ENCODE data around the gene EYA2. TPM values are rescaled to one million over a fixed set of nuclear protein-coding genes. Genes with fewer than 3 reads are reported as not detected.

EYA2 gene
- total RNA-seq, 2 experiments from 2014 or later = not detected

DNA sequence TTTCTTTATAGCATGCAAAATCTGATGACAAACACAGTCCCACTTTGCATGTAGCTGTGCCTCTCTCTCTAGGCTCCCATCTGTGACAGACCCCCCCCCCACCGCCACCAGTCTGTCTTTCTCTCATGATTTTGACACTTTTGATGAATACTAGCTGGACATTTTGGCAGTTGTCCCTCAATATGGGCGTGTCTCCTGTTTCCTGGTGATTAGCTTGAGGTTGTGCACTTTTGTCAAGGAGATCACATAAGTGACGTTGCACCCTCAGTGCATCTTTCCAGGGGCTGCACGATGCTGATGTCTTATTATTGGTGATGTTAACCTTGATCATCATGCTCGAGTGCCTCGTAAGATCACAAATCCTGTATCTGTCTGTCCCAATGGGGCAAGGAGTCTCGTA is 155.1 kb downstream of the EYA2 start:
- H3K27me3 Mint-ChIP-seq = peaks cover 11% of the 10 kb centered on the region

GRCh38 chr20:47050996-47051395 is 156.4 kb downstream of the EYA2 start:
- DNase-seq = no peak
- Mint-ChIP-seq H3K27me3 (peaks cover 14% of the 10 kb centered on the region), H3K9me3 (peaks cover 1% of the 10 kb centered on the region), H3K27ac (no peak overlapping the region), H3K4me3 (no peak overlapping the region), H3K36me3 (no peaks in the 10 kb centered on the region), H3K4me1 (no peaks in the 10 kb centered on the region)

More for the DNA sequence above, 155.1 kb downstream of the EYA2 start:
- H3K36me3 Mint-ChIP-seq = no peaks in the 10 kb centered on the region
- no peak overlapping the region for H3K4me3 Mint-ChIP-seq
- no peak overlapping the region for H3K27ac Mint-ChIP-seq
- peaks cover 5% of the 10 kb centered on the region for H3K9me3 Mint-ChIP-seq
- H3K4me1 Mint-ChIP-seq = no peaks in the 10 kb centered on the region
- no peak for DNase-seq

DNA sequence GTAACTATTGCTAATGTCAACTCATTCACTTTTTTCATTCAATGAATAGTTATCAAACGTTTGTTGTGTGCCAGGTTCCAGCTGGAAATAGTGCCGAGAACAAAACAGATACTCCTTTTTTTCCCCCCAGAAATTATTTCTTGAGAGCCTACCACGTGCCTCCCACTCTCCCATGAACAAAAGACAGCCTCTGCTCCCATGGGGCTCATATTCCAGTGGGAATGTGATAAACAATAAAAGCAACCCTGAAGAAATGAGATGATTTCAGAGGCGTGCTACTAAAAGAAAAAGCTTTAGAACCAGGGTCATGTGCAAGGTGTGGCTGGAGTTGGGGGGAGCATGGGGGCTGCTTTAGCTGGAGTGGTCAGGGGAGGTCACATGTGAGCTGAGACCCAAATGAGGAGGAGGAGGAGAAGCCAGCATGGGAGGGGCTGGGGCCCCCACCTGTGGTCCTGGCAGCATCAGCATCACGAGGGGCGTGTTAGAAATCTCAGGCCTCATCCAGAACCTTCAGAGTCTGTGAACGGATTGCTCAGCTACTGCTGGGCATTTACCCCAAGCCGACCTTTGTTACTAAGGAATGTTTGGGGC is 157.4 kb downstream of the EYA2 start:
- DNase-seq = no peak
- Mint-ChIP-seq H3K4me1 (no peaks in the 10 kb centered on the region), H3K27me3 (peaks cover 18% of the 10 kb centered on the region), H3K4me3 (no peak overlapping the region), H3K27ac (no peak overlapping the region), H3K36me3 (no peaks in the 10 kb centered on the region), H3K9me3 (peaks cover 1% of the 10 kb centered on the region)

GRCh38 chr20:47054506-47054905 is 159.9 kb downstream of the EYA2 start:
- H3K36me3 Mint-ChIP-seq = no peaks in the 10 kb centered on the region
- H3K27me3 Mint-ChIP-seq = peaks cover 33% of the 10 kb centered on the region
- H3K27ac Mint-ChIP-seq = no peak overlapping the region
- H3K4me3 Mint-ChIP-seq = no peak overlapping the region
- peaks cover 1% of the 10 kb centered on the region for H3K9me3 Mint-ChIP-seq
- no peak for DNase-seq
- no peaks in the 10 kb centered on the region for H3K4me1 Mint-ChIP-seq

DNA sequence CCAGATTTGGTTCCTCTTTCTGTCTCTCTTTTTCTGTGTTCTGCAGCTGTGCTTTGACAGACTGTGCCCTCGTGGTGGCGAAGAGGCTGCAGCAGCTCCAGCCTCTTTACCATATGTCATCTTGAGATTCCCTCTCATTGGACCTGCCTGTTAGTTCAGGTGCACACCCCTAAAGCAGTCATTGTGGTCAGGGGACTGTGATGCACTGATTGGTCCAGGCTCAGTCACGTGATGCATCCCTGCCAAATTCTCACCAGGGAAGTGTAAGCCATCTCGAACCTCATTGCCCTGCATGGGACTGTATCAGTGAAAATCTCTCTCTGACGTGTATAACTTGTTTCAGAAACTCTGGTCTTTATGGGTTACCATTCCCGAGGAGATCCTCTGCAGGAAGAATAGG is 160.3 kb downstream of the EYA2 start:
- H3K36me3 Mint-ChIP-seq = no peaks in the 10 kb centered on the region
- H3K27me3 Mint-ChIP-seq = peaks cover 33% of the 10 kb centered on the region

GRCh38 chr20:47055699-47056369 is 161.2 kb downstream of the EYA2 start:
- Mint-ChIP-seq H3K4me3 (no peak overlapping the region), H3K27me3 (peaks cover 26% of the 10 kb centered on the region), H3K9me3 (peaks cover 1% of the 10 kb centered on the region), H3K27ac (no peak overlapping the region), H3K4me1 (no peaks in the 10 kb centered on the region), H3K36me3 (no peaks in the 10 kb centered on the region)
- no peak for DNase-seq

More for the DNA sequence above, 160.3 kb downstream of the EYA2 start:
- Mint-ChIP-seq H3K9me3 (peaks cover 1% of the 10 kb centered on the region), H3K4me3 (no peak overlapping the region), H3K4me1 (no peaks in the 10 kb centered on the region), H3K27ac (no peak overlapping the region)
- no peak for DNase-seq

- no peak overlapping the region for H3K27ac Mint-ChIP-seq
- no peak for DNase-seq
- H3K27me3 Mint-ChIP-seq = peaks cover 27% of the 10 kb centered on the region
- H3K4me1 Mint-ChIP-seq = no peaks in the 10 kb centered on the region
- H3K9me3 Mint-ChIP-seq = peaks cover 1% of the 10 kb centered on the region
- no peak overlapping the region for H3K4me3 Mint-ChIP-seq
- H3K36me3 Mint-ChIP-seq = no peaks in the 10 kb centered on the region
These were observed 163.0 kb downstream of the EYA2 start for GRCh38 chr20:47057661-47058060.

DNA sequence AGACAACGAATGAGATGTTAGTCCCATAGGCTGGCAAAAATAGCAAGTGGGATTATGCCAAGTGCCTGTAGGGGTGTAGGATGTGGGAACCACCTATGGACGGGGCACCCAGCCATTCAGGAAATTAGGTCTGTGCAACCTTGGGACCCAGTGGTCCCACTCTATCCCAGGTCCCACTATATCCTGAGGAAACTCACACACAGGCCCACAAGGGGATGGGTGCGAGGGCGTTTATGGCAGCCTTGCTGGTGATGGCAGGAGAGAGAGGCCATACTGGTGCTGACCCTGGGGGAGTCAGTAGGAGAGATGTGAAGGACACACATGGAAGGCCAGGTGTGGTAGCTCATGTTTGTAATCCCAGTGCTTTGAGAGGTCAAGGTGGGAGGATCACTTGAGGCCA is 163.6 kb downstream of the EYA2 start:
- H3K27me3 Mint-ChIP-seq = peaks cover 32% of the 10 kb centered on the region
- H3K4me3 Mint-ChIP-seq = no peak overlapping the region

DNA sequence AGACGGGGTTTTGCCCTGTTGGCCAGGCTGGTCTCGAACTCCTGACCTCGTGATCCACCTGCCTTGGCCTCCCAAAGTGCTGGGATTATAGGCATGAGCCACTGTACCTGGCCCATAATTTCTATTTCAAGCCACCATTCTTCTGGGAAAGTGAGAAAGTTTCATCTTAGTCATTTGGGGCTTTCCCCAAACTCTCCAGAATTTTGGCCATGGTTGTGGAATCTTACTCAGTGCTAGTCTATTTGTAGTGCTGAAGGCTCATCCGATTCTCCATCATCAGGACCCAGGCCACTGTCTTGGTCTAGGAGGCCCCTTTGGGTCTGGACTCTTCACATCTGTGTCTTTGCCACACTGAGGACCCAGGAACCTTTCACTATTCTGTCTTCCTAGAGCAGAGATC is 164.9 kb downstream of the EYA2 start:
- Mint-ChIP-seq H3K36me3 (no peaks in the 10 kb centered on the region), H3K27ac (no peak overlapping the region), H3K9me3 (peaks cover 1% of the 10 kb centered on the region), H3K4me1 (no peaks in the 10 kb centered on the region), H3K27me3 (peaks cover 32% of the 10 kb centered on the region), H3K4me3 (no peak overlapping the region)
- DNase-seq = no peak

More for the DNA sequence above, 163.6 kb downstream of the EYA2 start:
- H3K27ac Mint-ChIP-seq = no peak overlapping the region
- no peaks in the 10 kb centered on the region for H3K4me1 Mint-ChIP-seq
- H3K9me3 Mint-ChIP-seq = peaks cover 1% of the 10 kb centered on the region
- DNase-seq = no peak
- no peaks in the 10 kb centered on the region for H3K36me3 Mint-ChIP-seq

GRCh38 chr20:47061549-47061948 is 166.9 kb downstream of the EYA2 start:
- H3K27ac Mint-ChIP-seq = no peak overlapping the region

DNA sequence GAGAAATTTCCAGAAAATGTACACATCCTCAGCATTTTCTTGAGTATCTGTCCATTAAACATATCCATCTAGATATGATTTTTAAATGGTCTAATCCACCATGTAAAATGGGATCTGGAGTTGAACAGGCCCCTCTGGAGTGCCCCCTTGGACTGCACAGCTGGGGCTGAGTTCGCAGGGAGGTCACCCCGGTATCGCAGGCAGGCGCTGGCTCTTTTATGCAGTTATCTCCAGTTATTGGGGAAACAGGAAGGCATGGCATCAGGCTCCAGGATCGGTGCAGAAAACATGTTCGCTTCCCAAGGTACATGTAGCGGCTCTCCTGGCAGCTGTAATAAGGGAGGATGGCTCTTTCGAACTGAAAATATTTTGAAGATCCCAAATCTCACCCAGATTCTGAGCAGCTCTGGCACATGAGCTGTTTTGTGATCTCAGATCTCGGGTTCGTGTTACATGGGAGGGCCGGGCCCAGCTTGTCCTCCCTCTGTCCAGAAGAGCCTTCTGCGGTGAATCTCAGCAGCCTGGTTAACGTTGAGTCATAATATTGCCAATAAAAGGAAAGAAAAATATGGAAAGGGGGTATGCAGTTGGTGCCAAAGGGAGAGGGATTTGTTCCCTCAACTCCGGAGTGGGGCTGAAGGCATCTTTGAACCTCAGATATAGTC is 167.7 kb downstream of the EYA2 start:
- no peaks in the 10 kb centered on the region for H3K4me1 Mint-ChIP-seq
- no peaks in the 10 kb centered on the region for H3K36me3 Mint-ChIP-seq
- H3K27me3 Mint-ChIP-seq = peaks cover 36% of the 10 kb centered on the region
- no peak for DNase-seq
- no peak overlapping the region for H3K4me3 Mint-ChIP-seq
- peaks cover 9% of the 10 kb centered on the region for H3K9me3 Mint-ChIP-seq
- no peak overlapping the region for H3K27ac Mint-ChIP-seq

More at GRCh38 chr20:47061549-47061948, 166.9 kb downstream of the EYA2 start:
- no peaks in the 10 kb centered on the region for H3K36me3 Mint-ChIP-seq
- H3K27me3 Mint-ChIP-seq = peaks cover 31% of the 10 kb centered on the region
- no peak overlapping the region for H3K4me3 Mint-ChIP-seq
- H3K4me1 Mint-ChIP-seq = no peaks in the 10 kb centered on the region
- H3K9me3 Mint-ChIP-seq = peaks cover 2% of the 10 kb centered on the region
- DNase-seq = no peak

DNA sequence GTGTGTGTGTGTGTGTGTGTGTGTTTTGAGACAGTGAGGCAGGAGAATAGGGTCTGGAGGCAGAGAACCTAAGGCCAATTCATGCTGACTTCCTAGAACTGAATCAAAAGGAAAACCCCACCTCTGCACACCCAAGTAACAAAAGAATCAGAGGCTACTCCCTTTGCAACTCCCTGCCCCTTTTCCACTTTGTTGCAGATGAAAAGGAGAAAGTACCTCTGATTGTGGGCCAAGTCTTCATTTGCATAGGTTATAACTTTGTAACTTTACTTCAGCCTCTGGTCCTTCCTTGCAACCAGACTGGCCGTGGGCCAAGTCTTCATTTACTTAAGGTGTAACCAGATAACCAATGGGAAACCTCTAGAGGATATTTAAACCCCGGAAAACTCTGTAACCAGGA is 168.8 kb downstream of the EYA2 start:
- Mint-ChIP-seq H3K27ac (no peak overlapping the region), H3K27me3 (peaks cover 30% of the 10 kb centered on the region), H3K4me1 (no peaks in the 10 kb centered on the region), H3K4me3 (no peak overlapping the region), H3K9me3 (peaks cover 18% of the 10 kb centered on the region), H3K36me3 (no peaks in the 10 kb centered on the region)
- DNase-seq = no peak

DNA sequence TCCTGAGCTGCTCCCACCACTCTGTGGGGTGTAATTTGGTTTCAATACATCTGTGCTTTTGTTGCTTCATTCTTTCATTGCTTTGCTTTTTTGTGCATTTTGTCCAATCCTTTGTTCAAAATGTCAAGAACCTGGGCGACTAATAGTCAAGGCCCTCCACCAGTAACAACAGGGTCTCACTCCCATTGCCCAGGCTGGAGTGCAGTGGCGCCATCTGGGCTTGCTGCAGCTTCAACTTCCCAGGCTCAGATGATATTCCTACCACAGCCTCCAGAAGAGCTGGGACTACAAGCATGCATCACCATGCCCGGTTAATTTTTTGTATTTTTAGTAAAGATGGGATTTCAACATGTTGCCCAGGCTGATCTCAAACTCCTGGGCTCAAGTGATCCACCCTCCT is 169.2 kb downstream of the EYA2 start:
- Mint-ChIP-seq H3K36me3 (no peaks in the 10 kb centered on the region), H3K4me1 (no peaks in the 10 kb centered on the region), H3K27me3 (peaks cover 26% of the 10 kb centered on the region), H3K9me3 (peaks cover 21% of the 10 kb centered on the region), H3K4me3 (no peak overlapping the region), H3K27ac (no peak overlapping the region)
- DNase-seq = no peak

GRCh38 chr20:47066484-47067270 is 172.0 kb downstream of the EYA2 start:
- Mint-ChIP-seq H3K36me3 (no peaks in the 10 kb centered on the region), H3K9me3 (peaks cover 21% of the 10 kb centered on the region), H3K4me3 (no peak overlapping the region), H3K4me1 (no peaks in the 10 kb centered on the region), H3K27me3 (peaks cover 24% of the 10 kb centered on the region), H3K27ac (no peak overlapping the region)
- no peak for DNase-seq

- Mint-ChIP-seq H3K27ac (no peak overlapping the region), H3K27me3 (peaks cover 22% of the 10 kb centered on the region), H3K9me3 (peaks cover 21% of the 10 kb centered on the region), H3K4me3 (no peak overlapping the region), H3K4me1 (no peaks in the 10 kb centered on the region), H3K36me3 (no peaks in the 10 kb centered on the region)
- no peak for DNase-seq
These were observed 173.1 kb downstream of the EYA2 start for GRCh38 chr20:47067776-47068175.
